Activated CD4-positive, alpha-beta T cell treated with anti-CD3 and anti-CD28 coated beads for 24 hours (primary cell): ENCODE results near the gene DHX30.

Experiments used
- DNase-seq, 2 donors: peaks; one replicate each; pipeline ENCODE4 v3.0.0-alpha.2; 2020; ENCODE audit warnings: low read depth in 2 of 2

The DHX30 gene

GRCh38 chr3:47851888-47852603 lies 49.1 kb downstream of the DHX30 start:
- no peak for DNase-seq

GRCh38 chr3:47852604-47853602 lies 50.0 kb downstream of the DHX30 start:
- DNase-seq, result no peak

GRCh38 chr3:47854267-47854666 lies 51.3 kb downstream of the DHX30 start:
- no peak for DNase-seq

- no peak for DNase-seq
Observed at GRCh38 chr3:47854720-47855455, 52.0 kb downstream of the DHX30 start.

- no peak for DNase-seq
Observed at GRCh38 chr3:47855461-47856383, 52.8 kb downstream of the DHX30 start.

- no peak for DNase-seq
Observed at GRCh38 chr3:47856669-47857068, 53.7 kb downstream of the DHX30 start.

- DNase-seq, result no peak
Observed at GRCh38 chr3:47857151-47857550, 54.2 kb downstream of the DHX30 start.

- no peak for DNase-seq
Observed at GRCh38 chr3:47859956-47860605, 57.1 kb downstream of the DHX30 start.

- no peak for DNase-seq
Observed at GRCh38 chr3:47863391-47864128, 60.6 kb downstream of the DHX30 start.

GRCh38 chr3:47865192-47865591 lies 62.3 kb downstream of the DHX30 start:
- DNase-seq, result no peak

GRCh38 chr3:47867451-47868044 lies 64.6 kb downstream of the DHX30 start:
- no peak for DNase-seq

GRCh38 chr3:47868306-47868705 lies 65.4 kb downstream of the DHX30 start:
- DNase-seq, result no peak

GRCh38 chr3:47870156-47870555 lies 67.2 kb downstream of the DHX30 start:
- DNase-seq, result no peak

- DNase-seq, result no peak
Observed at GRCh38 chr3:47870702-47871260, 67.8 kb downstream of the DHX30 start.

- DNase-seq, result no peak
Observed at GRCh38 chr3:47871389-47871788, 68.5 kb downstream of the DHX30 start.

- no peak for DNase-seq
Observed at GRCh38 chr3:47872916-47873315, 70.0 kb downstream of the DHX30 start.

GRCh38 chr3:47874438-47874837 lies 71.5 kb downstream of the DHX30 start:
- DNase-seq, result no peak

- no peak for DNase-seq
Observed at GRCh38 chr3:47874913-47875312, 72.0 kb downstream of the DHX30 start.

GRCh38 chr3:47877290-47877689 lies 74.4 kb downstream of the DHX30 start:
- DNase-seq, result no peak
